Measurements from ENCODE around the gene SLC6A13.

DNA sequence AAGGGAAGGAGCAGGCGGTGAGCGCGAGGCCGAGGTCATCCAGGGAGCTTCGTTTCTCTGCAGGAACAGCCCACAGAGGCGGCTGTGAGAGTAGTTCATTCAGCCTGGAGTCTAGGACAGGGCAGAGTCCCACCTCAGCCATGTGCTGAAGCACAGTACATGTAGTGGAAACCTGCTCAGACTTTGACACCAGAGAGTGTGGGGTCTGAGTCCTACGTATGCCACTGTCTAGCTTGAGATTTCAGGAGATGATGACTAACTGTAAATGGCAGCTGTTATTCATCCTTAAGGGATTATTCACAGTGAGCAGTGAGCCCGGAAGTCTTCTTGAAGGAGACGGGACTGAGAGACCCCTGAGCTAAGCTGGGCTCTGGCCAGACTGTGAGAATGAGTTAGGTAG lies 938 bp upstream of the SLC6A13 start:
- TF ChIP-seq CTCF (IDR thresholded peaks at IDR 0.05; ENCODE audit: borderline replicate concordance, extremely low read depth, low read length, poor library complexity, severe bottlenecking) (no peak), EZH2 (IDR thresholded peaks at IDR 0.05; ENCODE audit: borderline replicate concordance, low read depth, low read length, severe bottlenecking) (no peak)
